GM12891 (cell line): ENCODE results near the gene SPTLC1.
"Not testable (repeated sequence)": the region's sequence is repeated elsewhere in the genome, so short reads cannot be mapped to it uniquely, and the experiment has no call there.

Source experiments
- DNase-seq: peaks from one replicate; pipeline ENCODE4 v3.0.0; 2011; ENCODE audit warnings: low spot score; ENCODE audit not compliant: insufficient read length
- FAIRE-seq: peaks from 2 replicates; lab custom pipeline; 2011; peaks lifted over from hg19 to GRCh38; lab: Jason Lieb, UNC
- PAX5 ChIP-seq: IDR thresholded peaks from 2 replicates; pipeline ENCODE4 v1.6.1; 2011; ENCODE audit warnings: low read length, moderate library complexity, mild to moderate bottlenecking; ENCODE audit not compliant: insufficient read depth, severe bottlenecking
- POLR2A ChIP-seq: IDR thresholded peaks from 2 replicates; pipeline ENCODE4 v1.6.1; 2011; ENCODE audit warnings: low read depth, low read length, control low read depth
- POLR2AphosphoS5 ChIP-seq: IDR thresholded peaks from 2 replicates; pipeline ENCODE4 v1.6.1; 2011; ENCODE audit warnings: low read depth, low read length, control low read depth
- POU2F2 ChIP-seq: IDR thresholded peaks from 2 replicates; pipeline ENCODE4 v1.6.1; 2011; ENCODE audit warnings: low read depth, mild to moderate bottlenecking, control low read depth, low read length, moderate library complexity
- SPI1 ChIP-seq: IDR thresholded peaks from 2 replicates; pipeline ENCODE4 v1.6.1; 2011; ENCODE audit warnings: low read depth, low read length, control low read depth
- TAF1 ChIP-seq: IDR thresholded peaks from 2 replicates; pipeline ENCODE4 v1.6.1; 2011; ENCODE audit warnings: low read depth, low read length, control low read depth

SPTLC1 gene

DNA sequence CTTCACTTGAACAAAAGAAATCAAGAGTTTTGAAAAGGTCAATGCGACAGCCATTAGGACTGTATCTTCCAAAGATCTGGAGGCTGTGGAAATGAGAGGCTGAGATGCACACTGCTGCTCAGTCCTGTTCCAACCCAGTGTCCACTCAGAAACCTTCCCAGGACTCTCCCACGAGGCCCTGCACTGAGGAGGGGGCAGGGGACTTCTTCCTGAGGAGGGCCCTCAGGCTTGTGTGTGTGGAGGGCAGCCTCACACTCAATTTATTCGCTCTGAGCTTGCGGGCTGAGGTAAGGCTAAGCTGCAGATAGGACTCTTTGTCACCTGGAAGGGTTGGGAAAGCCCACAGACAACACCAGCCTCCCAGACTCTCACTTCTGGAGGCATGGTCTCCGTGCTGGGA lies 95.6 kb downstream of the SPTLC1 start:
- TF ChIP-seq POLR2A (no peak), POU2F2 (no peak), SPI1 (no peak), POLR2AphosphoS5 (no peak), PAX5 (no peak), TAF1 (no peak)
- DNase-seq = no peak
- no peak for FAIRE-seq

DNA sequence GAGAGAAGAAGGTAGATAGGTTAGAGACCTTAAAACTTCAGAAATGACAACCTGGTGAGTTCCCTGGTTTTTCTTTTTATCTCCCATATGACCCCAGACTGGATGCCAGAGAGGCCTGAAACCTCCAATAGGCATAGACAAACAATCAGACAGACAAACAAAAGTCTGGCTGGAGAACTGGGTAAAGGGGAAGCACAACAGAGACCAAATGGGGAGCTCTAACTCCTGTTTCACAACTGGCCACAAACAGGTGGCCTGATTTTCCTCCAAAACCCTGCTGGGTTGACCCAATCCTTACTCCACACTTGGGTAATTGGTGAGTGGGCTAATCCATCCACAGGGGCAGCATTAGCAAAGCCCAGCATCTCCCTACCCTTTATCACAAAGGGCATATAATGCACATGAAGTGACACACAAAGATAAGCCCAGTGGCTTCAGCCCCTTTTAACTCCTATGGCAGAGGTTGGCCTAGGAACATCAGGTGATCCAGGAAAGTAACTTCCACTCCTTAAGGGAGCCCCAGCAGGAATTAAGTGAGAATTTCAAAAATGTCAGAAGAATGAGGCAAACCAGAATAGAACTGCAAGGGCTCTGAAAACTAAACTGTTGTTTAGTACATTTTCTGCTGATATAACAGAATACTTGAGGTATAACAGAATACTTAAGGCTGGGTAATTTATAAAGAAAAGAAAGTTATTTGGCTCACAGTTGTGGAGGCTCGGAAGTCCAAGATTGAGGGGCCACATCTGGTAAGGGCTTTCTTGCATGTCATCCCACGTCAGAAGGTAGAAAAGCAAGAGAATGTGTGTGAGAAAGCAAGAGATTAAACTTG lies 104.3 kb downstream of the SPTLC1 start:
- TF ChIP-seq SPI1 (no peak), PAX5 (no peak), TAF1 (no peak), POU2F2 (no peak), POLR2AphosphoS5 (no peak), POLR2A (no peak)
- DNase-seq = no peak
- FAIRE-seq = no peak

DNA sequence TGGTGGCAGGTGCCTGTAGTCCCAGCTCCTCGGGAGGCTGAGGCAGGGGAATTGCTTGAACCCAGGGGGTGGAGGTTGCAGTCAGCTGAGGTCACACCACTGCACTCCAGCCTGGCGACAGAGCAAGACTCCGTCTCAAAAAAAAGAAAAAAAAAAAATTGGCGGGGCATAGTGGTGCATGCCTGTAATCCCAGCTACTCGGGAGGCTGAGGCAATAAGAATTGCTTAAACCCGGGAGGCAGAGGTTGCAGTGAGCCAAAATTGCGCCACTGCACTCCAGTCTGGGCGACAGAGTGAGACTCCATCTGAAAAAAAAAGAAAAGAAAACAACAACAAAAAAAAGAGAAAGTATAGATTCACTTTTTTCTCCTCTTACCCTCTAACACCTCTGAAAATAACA lies 105.0 kb downstream of the SPTLC1 start:
- DNase-seq, FAIRE-seq: not testable (repeated sequence)

DNA sequence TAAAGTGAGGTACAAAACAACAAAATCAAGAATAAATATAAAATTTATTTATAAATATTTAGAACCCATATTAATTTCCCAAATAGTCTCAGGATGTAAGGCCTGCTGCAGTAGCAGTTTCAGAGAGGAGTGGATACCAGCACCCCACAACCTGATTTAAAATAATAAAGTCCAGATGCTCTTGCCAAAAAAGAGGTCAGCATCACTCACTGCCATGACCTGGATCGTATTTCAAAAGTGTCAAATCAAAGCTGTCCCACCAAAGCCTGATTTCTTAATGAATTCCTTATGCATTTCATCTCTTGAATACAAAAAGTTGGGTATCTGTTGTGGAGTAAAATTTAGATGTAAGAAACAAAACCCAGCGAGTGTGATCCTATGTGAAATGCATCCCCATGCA lies 107.2 kb downstream of the SPTLC1 start:
- no peak for DNase-seq
- TF ChIP-seq POU2F2 = no peak
- TF ChIP-seq POLR2AphosphoS5 = no peak
- no peak for TF ChIP-seq TAF1
- no peak for TF ChIP-seq SPI1
- TF ChIP-seq POLR2A = no peak
- TF ChIP-seq PAX5 = no peak
- no peak for FAIRE-seq

DNA sequence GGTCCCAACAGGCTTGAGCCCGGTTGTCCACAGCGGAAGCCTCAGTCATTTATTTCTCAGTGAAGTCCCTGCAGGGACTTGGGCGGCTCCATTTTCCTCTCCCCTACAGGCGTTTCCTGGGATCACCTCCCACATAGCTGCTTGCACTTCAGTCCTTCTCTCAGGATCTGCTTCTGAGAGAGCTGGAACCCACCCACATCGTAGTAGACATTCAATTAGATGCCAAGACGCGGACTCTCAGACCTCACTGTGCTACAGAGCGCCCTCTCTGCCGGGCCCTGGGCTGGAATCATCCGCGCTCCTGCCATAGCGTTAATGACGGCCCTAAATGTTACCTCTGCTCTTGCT lies 111.2 kb downstream of the SPTLC1 start:
- FAIRE-seq = no peak
- TF ChIP-seq POLR2A (no peak), PAX5 (no peak), POLR2AphosphoS5 (no peak), SPI1 (no peak), TAF1 (no peak), POU2F2 (no peak)
- DNase-seq = no peak

DNA sequence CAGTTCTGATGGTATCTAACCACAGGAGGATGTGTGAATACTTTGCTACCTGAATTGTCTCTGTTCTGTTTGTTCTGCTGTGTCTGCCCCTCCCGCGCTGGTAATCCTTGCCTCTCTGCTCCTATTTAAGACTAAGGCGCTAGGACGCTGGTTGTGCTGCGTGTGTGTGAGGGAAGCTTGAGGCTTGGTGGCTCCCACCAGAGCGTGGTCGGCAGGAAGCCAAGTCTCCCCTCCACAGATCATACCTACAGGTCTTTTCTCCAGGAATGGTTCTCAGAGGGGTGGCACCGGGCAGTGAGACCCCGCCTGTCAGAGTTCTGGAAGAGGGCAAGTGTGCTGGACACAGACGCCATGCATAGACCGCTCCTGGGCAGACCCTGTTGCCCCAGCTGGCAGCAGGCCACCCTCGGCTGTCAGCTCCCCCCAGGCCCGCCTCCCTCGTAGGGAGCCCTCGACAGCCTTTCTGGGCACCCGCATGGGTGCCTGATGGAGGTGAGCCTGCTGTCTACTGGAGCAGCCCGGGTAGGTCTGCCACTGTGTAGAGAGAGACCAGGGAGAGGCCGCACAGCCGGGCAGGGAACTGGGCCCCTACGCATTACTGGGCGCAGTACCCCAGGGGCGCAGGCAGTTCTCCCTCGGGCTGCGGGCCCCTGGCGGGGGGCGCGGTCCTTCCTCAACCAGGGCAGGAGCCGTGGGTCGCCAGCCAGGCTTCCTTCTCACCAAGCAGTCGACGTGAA lies 111.7 kb downstream of the SPTLC1 start:
- TF ChIP-seq TAF1 = no peak
- no peak for DNase-seq
- no peak for FAIRE-seq

DNA sequence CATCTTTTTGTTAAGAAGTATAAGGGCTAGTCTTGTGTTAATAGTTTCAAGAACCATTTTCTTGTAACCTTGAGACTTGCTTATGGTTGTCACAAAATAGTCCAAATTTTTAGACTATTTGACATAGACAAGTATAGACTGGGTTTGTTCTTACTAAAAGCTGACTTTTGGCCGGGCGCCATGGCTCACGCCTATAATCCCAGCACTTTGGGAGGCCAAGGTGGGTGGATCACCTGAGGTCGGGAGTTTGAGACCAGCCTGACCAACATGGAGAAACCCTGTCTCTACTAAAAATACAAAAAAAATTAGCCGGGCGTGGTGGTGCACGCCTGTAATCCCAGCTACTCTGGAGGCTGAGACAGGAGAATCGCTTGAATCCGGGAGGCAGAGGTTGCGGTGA lies 113.3 kb downstream of the SPTLC1 start:
- FAIRE-seq, DNase-seq: not testable (repeated sequence)

DNA sequence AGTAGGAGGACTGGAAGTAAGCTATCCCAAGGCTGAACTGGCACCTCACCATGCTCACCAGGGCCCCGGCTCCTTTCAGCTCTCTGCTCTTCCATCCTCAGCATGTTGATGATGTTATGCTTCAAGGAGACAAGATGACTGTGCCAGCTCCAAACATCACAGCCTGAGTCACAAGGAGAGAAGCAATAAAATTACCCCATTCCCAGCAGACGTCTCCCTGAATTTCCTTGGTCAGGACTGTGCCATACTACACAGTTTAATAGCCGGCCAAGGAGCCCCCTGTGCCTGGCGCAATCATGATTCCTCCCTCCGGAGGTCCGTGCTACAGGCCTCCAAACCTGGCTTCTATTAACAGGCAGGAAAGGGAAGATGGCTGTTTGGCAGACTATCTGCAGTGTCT lies 114.0 kb downstream of the SPTLC1 start:
- FAIRE-seq (no peak), DNase-seq (no peak)

DNA sequence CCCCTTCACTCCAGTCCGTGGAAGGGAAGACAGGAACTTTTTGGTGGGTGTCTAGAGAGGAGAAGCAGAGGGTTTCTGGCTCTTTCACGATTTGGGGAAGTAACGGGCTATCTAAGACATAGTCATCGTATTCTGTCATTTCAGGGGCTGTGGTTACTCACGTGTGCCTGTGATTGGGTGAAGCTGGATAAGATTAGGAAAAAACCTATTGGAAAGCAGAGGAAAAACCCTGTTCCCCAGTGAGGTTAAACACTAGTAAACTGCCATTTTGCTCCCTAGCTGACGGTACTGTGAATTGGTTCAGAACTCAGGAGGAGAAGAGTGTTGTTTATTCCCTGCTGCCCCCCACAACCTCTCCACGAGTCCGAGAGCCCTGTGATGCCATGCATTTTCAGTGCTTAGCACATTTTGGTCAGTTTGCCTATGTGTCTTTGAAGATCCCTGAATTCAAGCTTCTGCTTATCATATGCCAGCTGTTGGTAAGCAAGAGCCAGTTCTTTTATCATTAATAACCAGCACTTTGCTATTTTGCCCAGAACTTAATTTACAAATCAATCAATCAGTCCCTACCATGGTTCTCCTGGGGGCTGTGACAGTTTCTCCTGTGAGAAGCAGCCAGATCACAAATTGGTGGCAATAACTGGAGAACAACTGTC lies 120.1 kb downstream of the SPTLC1 start:
- no peak for DNase-seq
- FAIRE-seq = no peak
- TF ChIP-seq POLR2AphosphoS5 (no peak), POLR2A (no peak), TAF1 (no peak), PAX5 (no peak), SPI1 (no peak)

More for the DNA sequence above, 114.0 kb downstream of the SPTLC1 start:
- no peak for TF ChIP-seq POU2F2
- no peak for TF ChIP-seq POLR2A
- TF ChIP-seq POLR2AphosphoS5 = no peak
- no peak for TF ChIP-seq SPI1
- TF ChIP-seq PAX5 = no peak
- TF ChIP-seq TAF1 = no peak

DNA sequence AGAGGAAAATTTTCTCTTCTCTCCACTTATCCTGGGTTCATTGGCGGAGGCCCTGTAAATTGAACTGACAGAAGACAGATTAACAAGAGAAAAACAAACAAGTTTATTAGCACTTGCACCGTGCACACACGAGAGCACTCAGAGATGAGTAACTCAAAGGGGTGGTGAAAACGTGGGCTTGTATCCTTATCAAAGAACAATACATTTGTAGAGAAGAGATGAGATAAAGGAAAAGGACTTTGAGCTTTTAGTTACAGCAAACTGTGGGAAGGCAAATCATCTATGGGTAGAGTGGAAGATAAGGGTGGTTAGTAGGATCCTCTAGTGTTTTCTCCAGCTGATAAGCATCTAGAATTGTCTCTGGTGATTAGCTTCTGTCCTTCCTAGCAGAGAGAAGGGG lies 120.8 kb downstream of the SPTLC1 start:
- DNase-seq (no peak), FAIRE-seq (no peak)
- TF ChIP-seq TAF1 (no peak), POU2F2 (no peak), SPI1 (no peak), POLR2AphosphoS5 (no peak), POLR2A (no peak), PAX5 (no peak)
